RWPE2 (cell line): ENCODE results near the gene CSRNP2.
A peak's percentile ranks its signal among the peaks of the same experiment; 100 is the strongest.

Source experiments
- ATAC-seq: fragments of 200-7000 bp; cut with Tn5 transposase; 3 replicates; pipeline ENCODE4 v1.9.1; 2021; ENCODE audit warnings: low read depth
- DNase-seq: peaks from one replicate; pipeline ENCODE4 v3.0.0-alpha.2; 2020; ENCODE audit warnings: low spot score
- H3K27ac ChIP-seq: fragments of 450-650 bp; 2 replicates; pipeline ENCODE4 v1.5.1; 2017; ENCODE audit warnings: mild to moderate bottlenecking; ENCODE audit not compliant: poor library complexity, severe bottlenecking
- H3K27me3 ChIP-seq: fragments of 250-450 bp; sonication (Bioruptor Pico); 2 replicates; pipeline ENCODE4 v1.5.1; 2021; ENCODE audit warnings: mild to moderate bottlenecking, moderate library complexity; ENCODE audit not compliant: insufficient read depth, poor library complexity, severe bottlenecking
- H3K36me3 ChIP-seq: fragments of 250-450 bp; sonication (Bioruptor Pico); 2 replicates; pipeline ENCODE4 v1.5.1; 2020; ENCODE audit warnings: low read depth, mild to moderate bottlenecking, moderate library complexity
- H3K4me1 ChIP-seq: fragments of 250-450 bp; sonication (Bioruptor Pico); 2 replicates; pipeline ENCODE4 v1.5.1; 2021; ENCODE audit warnings: mild to moderate bottlenecking, moderate library complexity; ENCODE audit not compliant: insufficient read depth, poor library complexity, severe bottlenecking
- H3K4me3 ChIP-seq: fragments of 250-450 bp; sonication (Bioruptor Pico); 2 replicates; pipeline ENCODE4 v1.5.1; 2021; ENCODE audit warnings: mild to moderate bottlenecking, moderate library complexity; ENCODE audit not compliant: severe bottlenecking
- H3K9me3 ChIP-seq: fragments of 250-450 bp; sonication (Bioruptor Pico); 2 replicates; pipeline ENCODE4 v1.5.1; 2021; ENCODE audit warnings: mild to moderate bottlenecking, moderate library complexity; ENCODE audit not compliant: severe bottlenecking
- TF ChIP-seq, protein P1 (sequence below): fragments of 450-650 bp; IDR thresholded peaks from one replicate; pipeline ENCODE4 v1.5.1; 2017; ENCODE audit warnings: mild to moderate bottlenecking, moderate library complexity; ENCODE audit not compliant: poor library complexity, severe bottlenecking

CSRNP2 gene

DNA sequence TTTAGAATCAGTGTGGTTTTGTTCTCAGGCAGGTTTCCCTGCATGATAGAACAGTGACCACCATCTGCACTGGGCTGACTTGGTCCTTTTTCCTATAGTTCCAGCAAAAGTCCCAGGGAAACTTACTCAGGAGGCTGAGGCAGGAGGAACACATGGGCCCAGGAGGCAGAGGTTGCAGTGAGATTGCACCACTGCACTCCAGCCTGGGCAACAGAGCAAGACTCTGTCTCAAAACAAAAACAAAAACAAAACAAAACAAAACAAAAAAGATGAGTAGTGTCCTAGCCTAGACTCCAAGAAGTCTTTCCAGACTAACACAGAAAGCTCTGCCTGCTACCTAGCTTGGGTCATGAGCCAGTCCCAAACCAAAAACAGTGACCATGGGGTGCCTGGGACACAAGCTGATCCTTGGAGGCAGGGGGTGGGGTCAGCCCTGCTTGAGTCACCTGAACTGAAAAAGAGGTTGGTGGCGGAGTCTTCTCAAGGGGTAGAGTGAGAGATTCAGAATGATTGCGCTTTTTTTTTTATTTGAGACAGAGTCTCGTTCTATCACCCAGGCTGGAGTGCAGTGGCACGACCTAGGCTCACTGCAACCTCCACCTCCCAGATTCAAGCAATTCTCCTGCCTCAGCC, 49.8 kb downstream of the CSRNP2 start:
- ATAC-seq: no peak
- no peak for DNase-seq
- H3K36me3 ChIP-seq: no peaks in the 10 kb centered on the region
- peaks cover 13% of the 10 kb centered on the region for H3K4me1 ChIP-seq
- no peak overlapping the region for H3K27ac ChIP-seq
- TF ChIP-seq, protein P1, sequence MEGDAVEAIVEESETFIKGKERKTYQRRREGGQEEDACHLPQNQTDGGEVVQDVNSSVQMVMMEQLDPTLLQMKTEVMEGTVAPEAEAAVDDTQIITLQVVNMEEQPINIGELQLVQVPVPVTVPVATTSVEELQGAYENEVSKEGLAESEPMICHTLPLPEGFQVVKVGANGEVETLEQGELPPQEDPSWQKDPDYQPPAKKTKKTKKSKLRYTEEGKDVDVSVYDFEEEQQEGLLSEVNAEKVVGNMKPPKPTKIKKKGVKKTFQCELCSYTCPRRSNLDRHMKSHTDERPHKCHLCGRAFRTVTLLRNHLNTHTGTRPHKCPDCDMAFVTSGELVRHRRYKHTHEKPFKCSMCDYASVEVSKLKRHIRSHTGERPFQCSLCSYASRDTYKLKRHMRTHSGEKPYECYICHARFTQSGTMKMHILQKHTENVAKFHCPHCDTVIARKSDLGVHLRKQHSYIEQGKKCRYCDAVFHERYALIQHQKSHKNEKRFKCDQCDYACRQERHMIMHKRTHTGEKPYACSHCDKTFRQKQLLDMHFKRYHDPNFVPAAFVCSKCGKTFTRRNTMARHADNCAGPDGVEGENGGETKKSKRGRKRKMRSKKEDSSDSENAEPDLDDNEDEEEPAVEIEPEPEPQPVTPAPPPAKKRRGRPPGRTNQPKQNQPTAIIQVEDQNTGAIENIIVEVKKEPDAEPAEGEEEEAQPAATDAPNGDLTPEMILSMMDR: no peak
- H3K27me3 ChIP-seq: no peaks in the 10 kb centered on the region
- no peak overlapping the region for H3K4me3 ChIP-seq
- H3K9me3 ChIP-seq: no peaks in the 10 kb centered on the region

DNA sequence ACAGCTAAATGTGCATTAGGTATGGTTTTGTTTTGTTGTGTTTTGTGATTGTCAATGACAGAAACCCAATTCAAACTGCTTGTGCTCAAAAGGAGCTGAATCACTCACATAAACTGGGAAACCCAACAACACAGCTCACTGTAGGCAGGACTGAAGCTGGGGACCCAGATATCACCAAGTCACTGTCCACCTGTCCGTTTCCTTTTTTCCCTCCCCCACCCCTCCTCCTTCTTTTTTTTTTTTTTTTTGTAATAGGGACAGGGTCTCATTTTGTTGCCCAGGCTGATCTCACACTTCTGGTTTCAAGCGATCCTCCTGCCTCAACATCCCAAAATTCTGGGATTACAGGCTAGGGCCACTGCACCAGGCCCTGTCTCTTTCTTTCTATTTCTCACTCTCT, 50.3 kb downstream of the CSRNP2 start:
- H3K4me3 ChIP-seq: no peak overlapping the region
- no peaks in the 10 kb centered on the region for H3K27me3 ChIP-seq
- H3K36me3 ChIP-seq: no peaks in the 10 kb centered on the region
- H3K9me3 ChIP-seq: no peaks in the 10 kb centered on the region
- H3K4me1 ChIP-seq: peaks cover 11% of the 10 kb centered on the region
- ATAC-seq: no peak
- TF ChIP-seq, protein P1: no peak
- H3K27ac ChIP-seq: no peak overlapping the region
- DNase-seq: no peak

DNA sequence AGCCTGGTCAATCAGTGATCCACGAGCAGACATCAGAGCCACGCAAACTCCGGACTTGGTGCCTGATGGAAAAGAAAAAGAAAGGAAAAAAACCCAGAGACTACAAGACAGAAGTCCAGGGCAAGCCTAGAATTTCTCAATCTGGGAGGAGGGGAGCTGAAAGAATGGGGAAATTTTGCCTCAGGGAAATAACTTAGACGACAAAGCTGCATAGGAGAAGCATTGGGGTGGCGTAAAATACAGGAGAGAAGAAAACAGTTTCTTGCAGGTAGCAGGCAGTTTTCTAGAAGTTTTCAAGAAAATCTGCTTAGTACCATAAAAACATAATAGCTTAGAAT, 54.6 kb downstream of the CSRNP2 start:
- Histone ChIP-seq H3K27ac (peak overlapping the region; percentile 43), H3K9me3 (no peaks in the 10 kb centered on the region), H3K27me3 (no peaks in the 10 kb centered on the region), H3K4me1 (peaks cover 13% of the 10 kb centered on the region), H3K36me3 (no peaks in the 10 kb centered on the region), H3K4me3 (peak overlapping the region; percentile 0)
- ATAC-seq (no peak), DNase-seq (no peak)
- TF ChIP-seq, protein P1: no peak

DNA sequence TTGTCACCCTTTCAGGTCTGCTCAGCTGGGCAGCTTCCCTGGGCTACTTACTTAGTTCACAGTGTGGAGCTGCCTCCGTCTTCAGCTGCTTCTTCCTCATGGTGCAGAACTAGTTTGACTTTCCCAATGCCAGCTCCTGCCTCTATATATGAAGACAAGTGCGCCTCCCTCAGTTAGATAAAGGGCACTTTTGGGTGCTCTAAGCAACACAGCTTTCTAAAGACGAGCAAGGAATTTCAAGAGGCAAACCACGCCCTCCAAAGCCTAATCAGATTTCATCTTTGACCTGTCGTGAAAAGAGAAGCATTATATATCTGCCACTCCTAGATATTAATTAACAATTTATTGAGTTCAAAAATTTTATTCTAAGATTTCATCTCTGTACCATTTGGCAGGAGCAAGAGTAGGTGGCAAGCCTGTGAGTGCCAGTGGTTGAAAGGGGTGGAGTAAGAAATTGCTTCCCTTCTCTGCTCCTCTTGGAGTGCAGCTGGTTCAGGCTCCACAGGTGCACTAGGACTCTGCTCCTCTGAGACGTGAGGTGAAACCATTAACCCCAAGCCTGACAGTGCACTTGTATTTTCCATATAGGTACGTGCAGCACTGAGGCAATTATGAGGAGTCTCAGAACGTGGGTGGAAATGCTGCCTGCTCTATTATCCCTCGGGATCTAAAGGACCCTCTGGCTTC, 55.1 kb downstream of the CSRNP2 start:
- peak; percentile 19; the same call in 1 of the 3 replicates for ATAC-seq
- Histone ChIP-seq H3K4me1 (peaks cover 13% of the 10 kb centered on the region), H3K36me3 (peaks cover under 1% of the 10 kb centered on the region; the same call in 1 of the 2 replicates), H3K27ac (peak overlapping the region; percentile 43), H3K27me3 (no peaks in the 10 kb centered on the region), H3K9me3 (no peaks in the 10 kb centered on the region), H3K4me3 (peak overlapping the region; percentile 0)
- DNase-seq: no peak
- TF ChIP-seq, protein P1: peak; percentile 55

DNA sequence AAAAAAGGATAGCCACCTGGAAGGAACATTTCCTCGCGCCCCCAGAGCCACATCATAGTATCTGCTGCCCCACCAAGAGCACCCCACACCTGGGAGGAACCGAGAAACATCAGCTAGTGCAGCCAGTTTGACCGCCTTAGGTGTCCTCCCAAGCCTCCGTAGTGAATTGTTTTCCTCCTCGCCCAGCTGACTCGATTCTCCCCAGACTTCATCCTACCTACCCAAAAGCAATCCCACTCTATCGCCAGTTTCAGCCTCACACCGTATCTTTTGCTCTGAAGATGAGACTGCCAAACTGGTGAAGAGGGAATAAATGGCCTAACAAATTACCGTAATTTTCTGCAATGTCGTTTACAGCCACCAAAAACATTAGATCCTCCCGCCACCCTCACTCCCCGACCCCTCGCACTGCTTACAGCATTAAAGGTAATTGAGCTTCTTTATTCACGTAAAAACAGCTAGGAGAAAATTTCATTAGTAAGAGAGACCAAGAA, 56.0 kb downstream of the CSRNP2 start:
- no peak overlapping the region for H3K27ac ChIP-seq
- H3K36me3 ChIP-seq: peaks cover 6% of the 10 kb centered on the region; the same call in 1 of the 2 replicates
- H3K27me3 ChIP-seq: no peaks in the 10 kb centered on the region
- no peak for DNase-seq
- peaks cover 13% of the 10 kb centered on the region for H3K4me1 ChIP-seq
- no peak for ATAC-seq
- no peaks in the 10 kb centered on the region for H3K9me3 ChIP-seq
- TF ChIP-seq, protein P1: no peak
- H3K4me3 ChIP-seq: no peak overlapping the region
